GM12874 (cell line): Measurements from ENCODE around the gene FMNL2.

Experiments
- CTCF ChIP-seq: IDR thresholded peaks from 2 replicates; pipeline ENCODE4 v1.5.1; 2011; ENCODE audit warnings: low read depth, mild to moderate bottlenecking, control low read depth, low read length, moderate library complexity; ENCODE audit not compliant: insufficient read depth

FMNL2 gene

GRCh38 chr2:152585830-152586484 is 251.0 kb downstream of the FMNL2 start:
- no peak for TF ChIP-seq CTCF

- TF ChIP-seq CTCF = no peak
Observed at GRCh38 chr2:152587187-152587947, 252.4 kb downstream of the FMNL2 start.

- TF ChIP-seq CTCF = no peak
Observed at GRCh38 chr2:152588998-152589397, 254.0 kb downstream of the FMNL2 start.

GRCh38 chr2:152594022-152594766 is 259.2 kb downstream of the FMNL2 start:
- TF ChIP-seq CTCF = no peak

GRCh38 chr2:152594792-152595191 is 259.8 kb downstream of the FMNL2 start:
- no peak for TF ChIP-seq CTCF

- no peak for TF ChIP-seq CTCF
Observed at GRCh38 chr2:152598975-152599759, 264.2 kb downstream of the FMNL2 start.
